KMS-11 (cell line): ENCODE measurements around the gene CRYBG2.
"Not testable (repeated sequence)": the region's sequence is repeated elsewhere in the genome, so short reads cannot be mapped to it uniquely, and the experiment has no call there.

Experiments used
- H2AFZ ChIP-seq: fragments of 200-600 bp; sonication (generic); 2 replicates; pipeline ENCODE4 v1.6.1; 2016; ENCODE audit warnings: antibody characterized with exemption, mixed run types, low read depth
- H3K27ac ChIP-seq: fragments of 200-600 bp; sonication (generic); 2 replicates; pipeline ENCODE4 v1.6.1; 2016; ENCODE audit warnings: mild to moderate bottlenecking, mixed run types
- H3K27me3 ChIP-seq: fragments of 200-600 bp; sonication (generic); 2 replicates; pipeline ENCODE4 v1.6.1; 2017; ENCODE audit warnings: mild to moderate bottlenecking, low read depth, mixed run types, moderate library complexity; ENCODE audit not compliant: insufficient read depth
- H3K36me3 ChIP-seq: fragments of 200-600 bp; sonication (generic); 2 replicates; pipeline ENCODE4 v1.6.1; 2017; ENCODE audit warnings: mild to moderate bottlenecking, mixed run types; ENCODE audit not compliant: insufficient read depth
- H3K4me1 ChIP-seq: fragments of 200-600 bp; sonication (generic); 2 replicates; pipeline ENCODE4 v1.6.1; 2016; ENCODE audit warnings: mild to moderate bottlenecking, low read depth, mixed run types; ENCODE audit not compliant: poor library complexity, severe bottlenecking
- H3K4me2 ChIP-seq: fragments of 200-600 bp; sonication (generic); 2 replicates; pipeline ENCODE4 v1.7.0; 2016; ENCODE audit warnings: mild to moderate bottlenecking, mixed run types
- H3K4me3 ChIP-seq: fragments of 200-600 bp; sonication (generic); IDR thresholded peaks from 2 replicates; pipeline ENCODE4 v1.6.1; 2017; ENCODE audit warnings: low read depth, low read length, mixed read lengths; ENCODE audit not compliant: insufficient read depth
- H3K79me2 ChIP-seq: fragments of 200-600 bp; sonication (generic); 2 replicates; pipeline ENCODE4 v1.6.1; 2016; ENCODE audit warnings: low read depth, mixed run types; ENCODE audit not compliant: insufficient read depth
- H3K9ac ChIP-seq: fragments of 200-600 bp; sonication (generic); 2 replicates; pipeline ENCODE4 v1.6.1; 2016; ENCODE audit warnings: mild to moderate bottlenecking, mixed run types
- H4K20me1 ChIP-seq: fragments of 200-600 bp; sonication (generic); 2 replicates; pipeline ENCODE4 v1.6.1; 2016; ENCODE audit warnings: mild to moderate bottlenecking, mixed run types; ENCODE audit not compliant: insufficient read depth
- CTCF ChIP-seq: fragments of 200-600 bp; sonication (generic); conservative IDR thresholded peaks from 2 replicates; pipeline ENCODE4 v1.6.1; 2017; ENCODE audit warnings: low read depth, mild to moderate bottlenecking, antibody characterized with exemption, low read length, moderate library complexity, mixed read lengths

Gene CRYBG2

DNA sequence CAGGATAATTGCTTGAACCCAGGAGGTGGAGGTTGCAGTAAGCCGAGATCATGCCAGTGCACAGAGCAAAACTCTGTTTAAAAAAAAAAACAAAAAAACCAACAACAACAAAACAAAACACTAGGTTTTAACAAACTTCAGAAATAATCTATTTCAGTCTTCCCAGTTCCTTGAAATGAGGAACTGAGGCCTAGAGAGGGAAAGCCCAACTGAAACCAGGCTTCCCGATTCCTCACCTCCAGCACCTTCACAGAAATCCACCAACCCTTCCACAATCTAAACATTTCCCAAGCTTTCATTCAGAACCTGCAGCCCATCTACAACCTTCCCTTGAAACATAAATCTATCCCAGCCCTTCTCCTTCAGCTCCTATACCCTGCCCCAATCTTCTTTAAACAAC, 36.8 kb downstream of the CRYBG2 start:
- H3K36me3 ChIP-seq = no peaks in the 10 kb centered on the region
- TF ChIP-seq CTCF = no peak
- H3K4me2 ChIP-seq = no peak overlapping the region
- H2AFZ ChIP-seq = no peak overlapping the region
- peaks cover 4% of the 10 kb centered on the region for H3K4me1 ChIP-seq
- H3K9ac ChIP-seq = no peak overlapping the region
- no peaks in the 10 kb centered on the region for H4K20me1 ChIP-seq
- H3K79me2 ChIP-seq = no peaks in the 10 kb centered on the region
- H3K27me3 ChIP-seq = no peaks in the 10 kb centered on the region
- H3K27ac ChIP-seq = no peak overlapping the region
- no peak overlapping the region for H3K4me3 ChIP-seq

DNA sequence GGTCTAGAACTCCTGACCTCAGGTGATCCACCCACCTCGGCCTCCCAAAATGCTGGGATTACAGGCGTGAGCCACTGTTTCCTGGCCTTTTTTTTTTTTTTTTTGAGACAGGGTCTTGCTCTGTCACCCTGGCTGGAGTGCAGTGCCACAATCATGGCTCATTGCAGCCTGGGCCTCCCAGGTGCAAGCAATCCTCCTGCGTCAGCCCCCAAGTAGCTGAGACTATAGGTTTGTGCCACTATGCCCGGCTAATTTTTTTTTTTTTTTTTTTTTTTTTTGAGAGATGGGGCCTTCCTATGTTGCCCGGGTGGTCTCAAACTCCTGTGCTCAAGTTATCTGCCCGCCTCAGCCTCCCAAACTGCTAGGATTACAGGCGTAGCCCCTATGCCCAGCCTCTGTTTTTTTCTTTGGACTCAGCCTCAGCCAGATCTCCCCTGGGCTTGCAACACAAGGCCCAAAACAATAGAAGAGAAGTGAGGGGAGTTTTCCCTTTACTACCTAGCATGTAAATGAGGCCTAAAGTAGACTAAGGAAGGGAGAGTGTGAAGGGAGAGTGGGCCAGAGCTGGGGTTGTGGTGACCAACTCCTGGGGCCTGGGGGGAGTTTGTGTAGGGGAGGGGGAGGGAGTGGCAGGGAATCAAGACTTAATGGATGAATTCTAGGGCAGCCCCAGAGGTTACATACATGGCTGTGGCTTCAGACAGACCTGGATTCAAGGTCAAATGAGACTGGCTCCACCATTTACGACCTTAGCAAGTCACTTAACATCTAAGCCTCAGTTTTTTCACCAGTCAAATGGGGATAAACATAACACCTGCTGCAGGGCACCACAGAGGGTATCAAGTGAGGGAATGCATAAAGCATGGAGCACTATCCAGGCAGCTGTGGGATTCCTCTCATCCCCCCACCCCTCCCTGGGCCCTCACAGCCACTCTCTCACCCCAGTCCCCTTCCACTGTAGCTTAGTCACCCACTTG, 37.8 kb downstream of the CRYBG2 start:
- Histone ChIP-seq H3K4me2 (no peak overlapping the region), H3K27ac (no peak overlapping the region), H3K36me3 (no peaks in the 10 kb centered on the region), H4K20me1 (no peaks in the 10 kb centered on the region), H3K9ac (no peak overlapping the region), H3K4me3 (no peak overlapping the region), H3K79me2 (no peaks in the 10 kb centered on the region), H3K27me3 (no peaks in the 10 kb centered on the region), H3K4me1 (peaks cover under 1% of the 10 kb centered on the region), H2AFZ (no peak overlapping the region)
- no peak for TF ChIP-seq CTCF

DNA sequence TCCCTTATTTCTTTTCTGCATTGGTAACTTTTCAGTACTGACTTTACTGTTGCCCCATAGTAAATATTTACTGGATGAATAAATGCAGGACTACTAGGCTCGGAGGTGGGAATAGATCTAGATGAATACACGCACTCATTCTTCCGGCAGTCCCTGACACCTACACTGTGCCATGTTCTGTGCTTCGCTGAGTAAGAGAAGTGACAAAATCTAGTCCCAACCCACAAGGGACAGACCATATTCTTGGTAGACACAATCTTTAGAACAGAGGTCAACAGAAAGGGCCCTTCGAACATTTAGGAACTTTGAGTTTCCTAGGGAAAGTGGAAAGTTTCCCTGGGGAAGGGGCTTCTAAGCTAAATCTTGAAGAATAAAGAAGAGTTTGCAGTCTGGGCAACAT, 39.4 kb downstream of the CRYBG2 start:
- Histone ChIP-seq H3K27ac (no peak overlapping the region), H2AFZ (no peak overlapping the region)

DNA sequence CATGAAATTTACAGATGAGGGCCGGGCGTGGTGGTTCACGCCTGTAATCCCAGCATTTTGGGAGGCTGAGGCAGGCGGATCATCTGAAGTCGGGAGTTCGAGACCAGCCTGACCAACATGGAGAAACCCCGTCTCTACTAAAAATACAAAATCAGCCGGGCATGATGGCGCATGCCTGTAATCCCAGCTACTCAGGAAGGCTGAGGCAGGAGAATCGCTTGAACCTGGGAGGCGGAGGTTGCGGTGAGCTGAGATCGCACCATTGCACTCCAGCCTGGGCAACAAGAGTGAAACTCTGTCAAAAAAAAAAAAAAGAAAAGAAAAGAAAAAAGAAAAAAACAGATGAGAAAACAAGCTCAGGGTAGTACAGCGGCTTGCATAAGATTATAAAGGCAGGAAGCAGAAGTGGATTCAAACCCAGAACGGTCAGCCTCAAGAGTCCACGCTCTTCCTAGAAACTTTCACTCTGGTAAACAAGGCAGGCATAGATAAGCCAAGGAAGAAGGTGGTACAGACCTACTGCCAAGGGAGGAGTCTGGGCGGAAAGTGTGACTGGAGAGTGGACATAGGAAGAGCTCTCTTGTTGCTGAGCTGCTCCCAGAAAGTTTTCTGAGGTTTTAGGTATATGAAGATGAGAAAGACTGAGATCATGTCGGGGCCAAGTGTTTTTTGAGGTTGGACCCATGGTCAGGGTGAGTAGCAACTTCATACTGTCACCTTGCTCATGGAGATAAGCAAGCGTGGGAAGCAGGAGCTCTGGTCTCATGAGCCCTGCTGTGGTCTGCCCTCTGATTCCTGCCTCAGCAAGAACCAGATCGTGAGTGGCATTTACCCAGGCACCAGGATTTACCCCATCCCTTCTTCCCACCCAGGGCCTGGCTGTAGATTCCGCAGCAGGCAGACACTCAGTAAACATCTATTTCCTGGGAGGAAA, 45.7 kb downstream of the CRYBG2 start:
- H3K4me2 ChIP-seq = not testable (repeated sequence)

More for the DNA sequence above, 39.4 kb downstream of the CRYBG2 start:
- H3K27me3 ChIP-seq = no peaks in the 10 kb centered on the region
- H3K36me3 ChIP-seq = no peaks in the 10 kb centered on the region
- H3K4me1 ChIP-seq = no peaks in the 10 kb centered on the region
- H4K20me1 ChIP-seq = no peaks in the 10 kb centered on the region
- no peak overlapping the region for H3K9ac ChIP-seq
- no peak for TF ChIP-seq CTCF
- no peak overlapping the region for H3K4me2 ChIP-seq
- no peaks in the 10 kb centered on the region for H3K79me2 ChIP-seq
- H3K4me3 ChIP-seq = no peak overlapping the region

More for the DNA sequence above, 45.7 kb downstream of the CRYBG2 start:
- Histone ChIP-seq H3K4me1 (peaks cover 19% of the 10 kb centered on the region), H2AFZ (peak overlapping the region; percentile 77; the same call in 1 of the 2 replicates)
- not testable (repeated sequence) for H3K36me3 ChIP-seq, H3K4me3 ChIP-seq, H3K27ac ChIP-seq, H3K79me2 ChIP-seq, H3K9ac ChIP-seq, H4K20me1 ChIP-seq, H3K27me3 ChIP-seq
